K562 (cell line): ENCODE measurements around the gene SLC9A2. TPM values are rescaled to one million over a fixed set of nuclear protein-coding genes. Genes with fewer than 3 reads are reported as not detected.

Experiments used
- ARHGAP35 ChIP-seq: fragments of 450-650 bp; IDR thresholded peaks from 2 replicates; pipeline ENCODE4 v1.6.1; 2018; ENCODE audit not compliant: partially characterized antibody
- CBFB ChIP-seq: sonication (generic); formaldehyde crosslinking; IDR thresholded peaks from 2 replicates; pipeline ENCODE4 v1.4.0; 2020; ENCODE audit warnings: mild to moderate bottlenecking, missing genetic modification reagents
- DEAF1 ChIP-seq: fragments of 450-650 bp; formaldehyde crosslinking; IDR thresholded peaks from 2 replicates; pipeline ENCODE4 v1.4.0; 2020; ENCODE audit warnings: mild to moderate bottlenecking, moderate library complexity
- EP400 ChIP-seq: fragments of 450-650 bp; IDR thresholded peaks from 2 replicates; pipeline ENCODE4 v1.6.1; 2017; ENCODE audit warnings: antibody characterized with exemption, mild to moderate bottlenecking, moderate library complexity
- FOXK1 ChIP-seq: sonication (generic); formaldehyde crosslinking; IDR thresholded peaks from 2 replicates; pipeline ENCODE4 v1.8.0; 2022; ENCODE audit warnings: missing genetic modification reagents, mild to moderate bottlenecking, borderline replicate concordance
- GTF2A2 ChIP-seq: IDR thresholded peaks from 2 replicates; pipeline ENCODE4 v1.6.1; 2016; ENCODE audit warnings: mild to moderate bottlenecking, missing genetic modification characterization, missing compliant biosample characterization
- ILF3 ChIP-seq: fragments of 450-650 bp; IDR thresholded peaks from 2 replicates; pipeline ENCODE4 v1.6.1; 2018; ENCODE audit warnings: antibody characterized with exemption, mild to moderate bottlenecking, moderate library complexity, borderline replicate concordance
- KDM5B ChIP-seq: fragments of 200-600 bp; sonication (generic); IDR thresholded peaks from 2 replicates; pipeline ENCODE4 v1.6.1; 2012; ENCODE audit warnings: low read depth, mild to moderate bottlenecking, moderate library complexity, low read length, control low read depth, inconsistent platforms; ENCODE audit not compliant: insufficient replicate concordance
- L3MBTL2 ChIP-seq: fragments of 450-650 bp; IDR thresholded peaks from 2 replicates; pipeline ENCODE4 v1.6.1; 2016; ENCODE audit warnings: mild to moderate bottlenecking, moderate library complexity
- MAZ ChIP-seq, 2 experiments: fragments of 450-650 bp in 1 of 2; sonication (generic) in 1 of 2; formaldehyde crosslinking; IDR thresholded peaks in 1 of 2; conservative IDR thresholded peaks in 1 of 2; 2 replicates each; pipeline versions ENCODE4 v1.4.0 to v1.5.0; 2020; ENCODE audit warnings: mild to moderate bottlenecking in 1 of 2, missing genetic modification reagents in 1 of 2
- MITF ChIP-seq: IDR thresholded peaks from 2 replicates; pipeline ENCODE4 v1.6.1; 2014; ENCODE audit warnings: antibody characterized with exemption
- MLLT1 ChIP-seq, 2 experiments: fragments of 450-650 bp; IDR thresholded peaks; 2 replicates each; pipeline ENCODE4 v1.6.1; 2016
- SRSF3 ChIP-seq: fragments of 200-400 bp; formaldehyde crosslinking; IDR thresholded peaks from 2 replicates; pipeline ENCODE4 v1.6.1; 2016; ENCODE audit warnings: mild to moderate bottlenecking, low read length, moderate library complexity; ENCODE audit not compliant: insufficient read depth
- WHSC1 ChIP-seq: IDR thresholded peaks from one replicate; pipeline ENCODE4 v1.6.1; 2012; ENCODE audit warnings: low read length, control low read depth, inconsistent platforms
- XRCC4 ChIP-seq: IDR thresholded peaks from one replicate; pipeline ENCODE4 v1.6.1; 2011; ENCODE audit not compliant: insufficient read depth, insufficient read length; ENCODE audit errors: extremely low read depth
- ZNF3 ChIP-seq: fragments of 250-450 bp; sonication (Bioruptor Pico); IDR thresholded peaks from 2 replicates; pipeline ENCODE4 v1.5.0; 2021; ENCODE audit warnings: mild to moderate bottlenecking, moderate library complexity
- polyA plus RNA-seq, 8 experiments: library from polyadenylated mRNA; depleted of rRNA in 4 of 8; stranded (reverse) in 5 of 8; unstranded in 3 of 8; fragments of >200 nt; fragmentation: Nextera tagmentation in 2 of 8; fragmentation: Illumina TruSeq in 1 of 8; extraction: Ambion mirVana in 2 of 8; extraction: Trizol in 1 of 8; gene quantifications; 2 replicates each; pipeline versions ENCODE4 v1.2.1 to v1.2.3, GENCODE V29; 2011 to 2014; ENCODE audit warnings: inconsistent platforms in 1 of 8, missing spikeins in 1 of 8
- total RNA-seq, 7 experiments: library from RNA; depleted of rRNA in 6 of 7; stranded (reverse); fragments of >200 nt in 6 of 7; fragmentation: Illumina TruSeq in 2 of 7; extraction: Trizol in 2 of 7; gene quantifications; 2 replicates each; pipeline versions ENCODE4 v1.2.1 to v1.2.3, GENCODE V29; 2011 to 2021; ENCODE audit warnings: low replicate concordance in 1 of 7
- TF ChIP-seq, protein P1 (sequence below): fragments of 250-450 bp; sonication (Bioruptor Pico); IDR thresholded peaks from 2 replicates; pipeline ENCODE4 v1.8.0; 2021; ENCODE audit warnings: mild to moderate bottlenecking, moderate library complexity
- TF ChIP-seq, protein P2 (sequence below): fragments of 200-800 bp; sonication (Bioruptor generic); IDR thresholded peaks from 2 replicates; pipeline ENCODE4 v1.6.1; 2017; ENCODE audit warnings: missing genetic modification characterization, missing compliant biosample characterization
- TF ChIP-seq, protein P3 (sequence below): fragments of 250-450 bp; sonication (Bioruptor Pico); IDR thresholded peaks from 2 replicates; pipeline ENCODE4 v1.8.0; 2021; ENCODE audit warnings: moderate library complexity, mild to moderate bottlenecking, inconsistent platforms

Gene SLC9A2
- total and polyA plus RNA-seq, 9 of the 15 experiments (the other 6 are each of a cell fraction or from before 2014, with no cell fraction given): 0.45 to 3.3 (median 1.6) TPM

GRCh38 chr2:102736410-102737409 lies 117.4 kb downstream of the SLC9A2 start (continued):
- no peak for TF ChIP-seq MLLT1 (IDR thresholded peaks at IDR 0.05)
- 0 out of 2 replicates have a peak, but pooled peaks have one; percentile 43 for TF ChIP-seq ILF3
- peak; percentile 97 for TF ChIP-seq KDM5B
- TF ChIP-seq, protein P1, sequence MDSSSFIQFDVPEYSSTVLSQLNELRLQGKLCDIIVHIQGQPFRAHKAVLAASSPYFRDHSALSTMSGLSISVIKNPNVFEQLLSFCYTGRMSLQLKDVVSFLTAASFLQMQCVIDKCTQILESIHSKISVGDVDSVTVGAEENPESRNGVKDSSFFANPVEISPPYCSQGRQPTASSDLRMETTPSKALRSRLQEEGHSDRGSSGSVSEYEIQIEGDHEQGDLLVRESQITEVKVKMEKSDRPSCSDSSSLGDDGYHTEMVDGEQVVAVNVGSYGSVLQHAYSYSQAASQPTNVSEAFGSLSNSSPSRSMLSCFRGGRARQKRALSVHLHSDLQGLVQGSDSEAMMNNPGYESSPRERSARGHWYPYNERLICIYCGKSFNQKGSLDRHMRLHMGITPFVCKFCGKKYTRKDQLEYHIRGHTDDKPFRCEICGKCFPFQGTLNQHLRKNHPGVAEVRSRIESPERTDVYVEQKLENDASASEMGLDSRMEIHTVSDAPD (CRISPR knock-in tag): no peak
- TF ChIP-seq WHSC1: no peak
- TF ChIP-seq, protein P2, sequence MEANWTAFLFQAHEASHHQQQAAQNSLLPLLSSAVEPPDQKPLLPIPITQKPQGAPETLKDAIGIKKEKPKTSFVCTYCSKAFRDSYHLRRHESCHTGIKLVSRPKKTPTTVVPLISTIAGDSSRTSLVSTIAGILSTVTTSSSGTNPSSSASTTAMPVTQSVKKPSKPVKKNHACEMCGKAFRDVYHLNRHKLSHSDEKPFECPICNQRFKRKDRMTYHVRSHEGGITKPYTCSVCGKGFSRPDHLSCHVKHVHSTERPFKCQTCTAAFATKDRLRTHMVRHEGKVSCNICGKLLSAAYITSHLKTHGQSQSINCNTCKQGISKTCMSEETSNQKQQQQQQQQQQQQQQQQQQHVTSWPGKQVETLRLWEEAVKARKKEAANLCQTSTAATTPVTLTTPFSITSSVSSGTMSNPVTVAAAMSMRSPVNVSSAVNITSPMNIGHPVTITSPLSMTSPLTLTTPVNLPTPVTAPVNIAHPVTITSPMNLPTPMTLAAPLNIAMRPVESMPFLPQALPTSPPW (CRISPR knock-in tag): peak; percentile 72; the same call in 1 of the 2 replicates
- TF ChIP-seq ZNF3 (CRISPR knock-in tag): no peak
- no peak for TF ChIP-seq FOXK1 (CRISPR knock-in tag)
- TF ChIP-seq, protein P3, sequence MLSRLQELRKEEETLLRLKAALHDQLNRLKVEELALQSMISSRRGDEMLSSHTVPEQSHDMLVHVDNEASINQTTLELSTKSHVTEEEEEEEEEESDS (CRISPR knock-in tag): no peak
- TF ChIP-seq MAZ (CRISPR knock-in tag; conservative IDR thresholded peaks at IDR 0.05 in 1 of 2, IDR thresholded peaks at IDR 0.05 in 1 of 2): peak; percentile 84 to 92
- peak; percentile 46 for TF ChIP-seq EP400
- TF ChIP-seq L3MBTL2: peak; percentile 6
- TF ChIP-seq CBFB (CRISPR knock-in tag): peak; percentile 42; the same call in 1 of the 2 replicates
- TF ChIP-seq XRCC4: no peak
- TF ChIP-seq MITF: no peak
- no peak for TF ChIP-seq SRSF3
- no peak for TF ChIP-seq GTF2A2 (tag)
- no peak for TF ChIP-seq DEAF1 (CRISPR knock-in tag)
- no peak for TF ChIP-seq ARHGAP35
